HCT116 (cell line): Measurements from ENCODE around the gene KRTAP16-1.

Experiments used
- EZH2phosphoT487 ChIP-seq: fragments of 200-600 bp; IDR thresholded peaks from 2 replicates; pipeline ENCODE4 v1.6.1; 2018; ENCODE audit warnings: antibody characterized with exemption, borderline replicate concordance
- TF ChIP-seq, protein P1 (sequence below), 3 experiments: fragments of 200-600 bp in 1 of 3; sonication (generic) in 1 of 3; IDR thresholded peaks in 2 of 3; conservative IDR thresholded peaks in 1 of 3; 2 replicates each; pipeline ENCODE4 v1.5.1; 2012 to 2017; ENCODE audit warnings: low read depth in 2 of 3, low read length in 2 of 3, antibody characterized with exemption in 1 of 3, borderline replicate concordance in 1 of 3, control low read depth in 1 of 3, mild to moderate bottlenecking in 1 of 3, mixed read lengths in 1 of 3, mixed run types in 1 of 3, moderate library complexity in 1 of 3; ENCODE audit not compliant: insufficient read depth in 1 of 3

- TF ChIP-seq, protein P1, sequence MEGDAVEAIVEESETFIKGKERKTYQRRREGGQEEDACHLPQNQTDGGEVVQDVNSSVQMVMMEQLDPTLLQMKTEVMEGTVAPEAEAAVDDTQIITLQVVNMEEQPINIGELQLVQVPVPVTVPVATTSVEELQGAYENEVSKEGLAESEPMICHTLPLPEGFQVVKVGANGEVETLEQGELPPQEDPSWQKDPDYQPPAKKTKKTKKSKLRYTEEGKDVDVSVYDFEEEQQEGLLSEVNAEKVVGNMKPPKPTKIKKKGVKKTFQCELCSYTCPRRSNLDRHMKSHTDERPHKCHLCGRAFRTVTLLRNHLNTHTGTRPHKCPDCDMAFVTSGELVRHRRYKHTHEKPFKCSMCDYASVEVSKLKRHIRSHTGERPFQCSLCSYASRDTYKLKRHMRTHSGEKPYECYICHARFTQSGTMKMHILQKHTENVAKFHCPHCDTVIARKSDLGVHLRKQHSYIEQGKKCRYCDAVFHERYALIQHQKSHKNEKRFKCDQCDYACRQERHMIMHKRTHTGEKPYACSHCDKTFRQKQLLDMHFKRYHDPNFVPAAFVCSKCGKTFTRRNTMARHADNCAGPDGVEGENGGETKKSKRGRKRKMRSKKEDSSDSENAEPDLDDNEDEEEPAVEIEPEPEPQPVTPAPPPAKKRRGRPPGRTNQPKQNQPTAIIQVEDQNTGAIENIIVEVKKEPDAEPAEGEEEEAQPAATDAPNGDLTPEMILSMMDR (IDR thresholded peaks at IDR 0.05 in 2 of 3, conservative IDR thresholded peaks at IDR 0.05 in 1 of 3; ENCODE audit: borderline replicate concordance in 1 of 3, insufficient read depth in 1 of 3, low read depth in 2 of 3, low read length in 2 of 3), result no peak
- no peak for TF ChIP-seq EZH2phosphoT487
Observed at GRCh38 chr17:41352597-41353366, 43.7 kb upstream of the KRTAP16-1 start.
